HG02763 (cell line): ENCODE results near the gene KCNMA1.
"Not testable (repeated sequence)": the region's sequence is repeated elsewhere in the genome, so short reads cannot be mapped to it uniquely, and the experiment has no call there.

Experiments used
- ATAC-seq: cut with Tn5 transposase; IDR thresholded peaks from one replicate; pipeline ENCODE4 v1.9.1; 2021; ENCODE audit warnings: mild to moderate bottlenecking, moderate library complexity; ENCODE audit not compliant: unreplicated experiment

The KCNMA1 gene

DNA sequence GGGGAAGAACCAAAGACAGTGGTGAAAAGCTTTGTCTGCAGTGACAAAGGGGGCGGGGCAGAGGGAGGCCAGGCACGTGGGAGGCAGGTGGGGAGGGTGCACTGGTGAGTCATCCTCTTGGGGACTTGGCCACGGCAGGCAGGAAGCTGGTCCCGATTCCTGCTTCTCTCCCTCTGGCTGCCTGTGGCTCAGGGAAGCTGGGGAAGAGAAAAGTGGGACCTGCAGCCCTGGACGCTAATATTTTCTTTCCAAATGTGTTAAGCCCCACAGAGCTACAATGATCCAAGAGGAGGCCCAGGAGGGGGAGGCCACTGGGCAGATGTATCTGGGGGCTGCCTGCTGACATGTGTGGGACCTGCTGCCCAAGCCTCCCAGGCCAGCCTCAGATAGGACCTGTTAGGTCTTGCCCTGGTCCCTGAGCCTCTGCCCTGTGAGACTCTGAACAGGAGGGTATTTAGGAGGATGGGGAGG is 231.8 kb downstream of the KCNMA1 start:
- no peak for ATAC-seq

DNA sequence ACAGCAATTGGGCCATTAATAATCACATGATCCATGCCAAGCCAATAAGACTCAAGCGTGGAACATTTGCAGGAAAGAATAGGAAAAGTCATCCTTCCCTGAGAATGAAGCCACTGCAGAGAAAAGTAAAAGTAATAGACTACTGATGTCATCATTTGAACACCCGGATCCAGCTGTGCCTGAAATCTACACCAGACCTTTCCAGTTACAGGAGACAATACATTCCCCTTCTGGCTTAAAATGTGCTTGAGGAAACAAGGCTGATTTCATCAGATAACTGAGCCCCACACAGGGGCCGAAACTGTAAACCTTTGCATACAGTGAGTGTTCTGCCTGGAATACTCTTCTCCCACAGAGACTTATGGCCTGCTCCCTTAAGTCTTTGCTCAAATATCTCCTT is 232.8 kb downstream of the KCNMA1 start:
- ATAC-seq = no peak

DNA sequence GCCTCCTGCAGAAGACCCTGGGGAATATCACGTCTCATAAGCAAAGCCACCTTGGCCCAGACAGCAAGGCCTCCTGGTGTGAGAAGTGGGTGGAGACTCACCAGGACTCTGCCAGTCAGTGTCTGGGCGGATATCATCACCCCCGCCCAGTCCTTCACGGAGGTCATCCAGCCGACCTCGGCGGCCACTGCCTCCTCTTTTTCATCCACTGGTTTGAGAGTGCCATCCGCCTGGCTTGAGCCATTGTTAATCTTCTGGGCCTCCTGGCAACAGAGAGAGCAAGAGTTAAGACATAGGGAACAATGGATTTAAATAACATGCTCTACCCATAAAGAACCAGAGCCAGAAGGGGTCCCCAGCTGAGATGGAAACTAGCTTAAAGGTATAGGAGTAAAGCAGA is 233.8 kb downstream of the KCNMA1 start:
- ATAC-seq = no peak

DNA sequence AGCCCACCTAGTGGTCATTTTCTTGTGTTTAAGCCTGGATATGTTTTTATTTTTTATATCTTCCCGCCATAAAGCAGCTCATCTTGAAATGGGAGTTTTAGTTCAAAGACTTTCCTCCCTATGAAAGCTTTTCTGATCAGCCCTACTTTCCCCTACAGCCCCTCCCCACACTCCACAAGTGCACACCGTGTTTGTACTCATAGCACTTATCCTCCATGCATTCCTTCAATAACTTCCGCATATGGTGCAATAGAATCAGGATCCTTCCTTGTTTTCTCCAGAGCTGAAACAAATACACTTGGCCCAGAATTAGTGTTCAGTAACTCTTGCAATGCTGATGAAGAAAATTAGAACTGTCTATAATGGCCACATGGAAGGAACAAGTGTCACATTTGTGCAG is 235.9 kb downstream of the KCNMA1 start:
- no peak for ATAC-seq

DNA sequence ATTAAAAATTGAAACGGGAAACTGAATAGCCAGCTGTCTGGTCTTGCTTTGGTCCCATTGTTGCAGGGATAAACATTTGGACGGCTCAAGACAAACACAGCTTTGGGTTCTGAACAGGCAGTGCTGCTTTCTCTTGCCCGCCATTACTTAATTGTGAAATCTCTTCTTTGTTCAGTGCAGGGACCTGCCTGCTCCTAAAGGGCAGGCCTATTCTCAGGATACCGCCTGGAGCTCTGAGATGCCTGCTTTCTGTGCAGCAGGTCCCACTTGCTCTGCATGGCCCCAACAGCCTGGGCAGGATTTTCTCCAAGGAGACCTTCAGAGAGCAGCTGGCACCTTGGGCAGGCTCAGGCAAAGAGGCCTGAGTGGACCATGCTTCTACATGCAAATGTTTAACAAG is 237.6 kb downstream of the KCNMA1 start:
- ATAC-seq = no peak

DNA sequence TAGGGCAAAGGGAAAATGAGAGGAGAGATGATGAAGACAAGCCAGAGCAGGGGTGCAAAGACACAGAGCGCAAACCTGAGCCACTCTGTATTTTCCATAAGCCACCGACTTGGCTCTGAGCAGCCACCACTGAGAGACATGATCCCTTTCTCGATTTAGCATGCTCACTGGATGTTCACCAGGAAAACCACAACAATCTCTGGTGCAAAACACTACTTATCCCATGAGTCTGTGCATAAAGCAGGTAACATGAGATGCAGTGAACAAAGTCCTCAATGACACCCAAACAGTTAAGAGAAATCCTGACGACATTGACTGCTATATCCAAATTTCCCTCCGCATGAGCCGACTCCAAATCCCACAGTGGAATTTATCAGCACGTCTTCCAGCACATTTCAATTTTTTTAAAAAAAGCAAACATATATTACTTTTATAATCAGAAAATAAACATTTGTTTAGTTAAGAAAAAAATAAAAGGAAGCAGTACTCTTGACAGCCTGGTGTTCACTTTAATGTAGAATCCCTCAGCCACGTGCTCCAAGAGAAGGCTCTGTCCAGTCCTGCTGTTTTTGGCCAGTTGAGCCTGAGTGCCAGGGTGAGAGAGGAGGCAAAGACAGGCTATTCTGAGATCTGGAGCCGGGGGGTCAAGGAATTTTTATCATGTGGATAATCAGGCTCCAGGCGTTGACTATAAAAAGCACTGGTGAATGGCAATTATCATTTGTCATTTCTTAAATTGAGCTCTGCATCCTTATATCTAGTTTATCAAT is 238.4 kb downstream of the KCNMA1 start:
- ATAC-seq = no peak

DNA sequence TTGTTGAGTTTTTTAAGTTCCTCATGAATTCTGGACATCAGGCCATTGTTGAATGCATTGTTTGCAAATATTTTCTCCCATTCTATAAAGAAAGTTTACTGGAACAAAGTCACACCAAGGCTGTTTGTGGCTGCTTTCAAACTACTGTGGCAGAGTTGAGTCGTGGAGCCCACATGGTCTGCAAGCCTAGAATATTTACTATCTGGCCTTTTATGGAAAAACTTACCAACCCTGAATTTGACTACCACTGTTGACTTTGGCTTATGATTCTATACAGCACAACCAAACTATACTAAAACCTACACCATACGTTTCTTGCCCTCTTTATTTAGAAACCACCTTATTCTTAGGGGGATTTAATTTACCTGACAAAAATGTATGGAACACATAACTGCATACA is 239.1 kb downstream of the KCNMA1 start:
- no peak for ATAC-seq

DNA sequence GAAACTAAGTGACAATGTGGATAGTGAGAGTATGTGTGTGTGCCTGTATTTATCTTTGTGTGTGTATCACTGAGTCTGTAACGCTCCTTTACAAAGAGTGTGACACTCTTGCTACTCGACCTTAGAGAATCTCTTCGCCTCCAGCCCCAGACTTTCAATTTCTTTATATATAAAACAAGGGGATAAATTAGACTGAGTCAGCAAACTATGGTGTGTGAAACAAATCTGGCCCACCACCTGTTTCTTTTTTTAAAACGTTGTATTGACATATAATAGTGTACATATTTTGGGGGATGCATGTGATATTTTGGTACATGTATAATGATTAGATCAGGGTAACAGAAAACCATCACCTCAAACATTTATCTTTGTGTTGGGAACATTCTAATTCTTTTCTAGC is 240.5 kb downstream of the KCNMA1 start:
- no peak for ATAC-seq

DNA sequence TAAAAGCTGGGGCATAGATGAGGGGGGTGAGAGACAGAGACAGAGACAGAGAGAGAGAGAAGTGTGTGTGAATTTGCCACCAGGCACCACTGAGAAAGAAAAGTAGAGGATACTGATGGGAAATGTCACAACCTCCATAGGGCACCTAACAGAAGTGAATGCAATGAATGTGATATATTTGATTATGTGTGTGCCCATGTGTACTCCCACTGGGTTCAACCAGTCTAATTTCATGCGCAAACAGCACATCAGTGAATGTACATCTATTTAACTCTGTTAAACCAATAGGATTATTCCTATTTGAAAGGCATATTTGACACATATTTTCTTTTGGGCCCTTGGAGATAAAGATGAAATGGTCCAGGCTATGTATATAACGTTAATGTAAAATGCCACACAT is 241.3 kb downstream of the KCNMA1 start:
- ATAC-seq = no peak

DNA sequence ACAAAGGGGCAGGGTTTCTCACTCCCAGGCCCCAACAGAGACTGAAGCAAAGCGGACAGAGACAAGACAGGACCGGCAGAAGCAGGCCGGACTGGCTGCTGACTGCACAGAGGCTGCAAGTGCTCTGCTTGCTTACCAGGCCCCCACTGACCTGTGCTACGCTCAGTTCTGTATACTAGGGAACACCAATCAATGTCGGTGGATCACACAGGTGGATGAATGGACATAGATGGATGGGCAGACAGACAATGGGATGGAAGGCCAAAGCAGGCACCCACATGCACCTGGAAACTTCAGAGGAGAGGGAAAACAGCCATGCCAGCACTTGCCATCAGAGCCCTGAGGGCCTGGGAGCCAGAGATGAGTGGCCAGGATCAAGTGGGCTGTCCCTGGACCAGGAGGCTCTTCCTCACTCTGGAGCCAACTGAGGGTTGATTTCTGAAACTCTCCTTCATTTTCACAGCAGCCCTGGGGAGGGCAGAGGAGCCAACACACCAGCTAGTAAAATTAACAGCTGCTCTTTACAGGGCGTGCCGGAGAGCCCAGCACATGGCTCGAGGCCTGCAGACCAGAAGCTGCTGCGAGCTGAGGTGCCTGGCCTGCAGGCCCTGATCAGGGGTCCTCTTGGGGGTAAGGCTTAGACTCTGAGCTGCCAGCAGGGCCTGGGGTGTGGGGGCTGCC is 243.6 kb downstream of the KCNMA1 start:
- ATAC-seq = no peak

DNA sequence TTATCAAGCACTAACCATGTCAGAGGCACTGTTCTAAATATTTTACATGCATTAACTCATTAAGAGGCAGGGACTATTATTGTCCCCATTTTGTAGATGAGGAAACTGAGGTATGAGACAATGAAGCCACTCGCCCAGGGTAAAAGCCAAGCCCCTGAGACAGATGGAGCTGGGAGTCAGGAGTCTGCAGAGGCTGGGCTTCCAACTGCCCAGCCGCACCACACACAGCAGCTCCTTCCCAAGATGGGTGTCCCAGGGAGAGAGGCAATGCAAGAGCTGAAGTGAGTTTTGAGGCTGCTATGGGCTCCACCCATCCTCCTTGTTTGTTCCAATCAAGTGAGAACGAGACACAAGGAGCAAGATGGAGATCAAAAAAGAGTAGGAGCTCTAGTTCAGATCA is 244.2 kb downstream of the KCNMA1 start:
- no peak for ATAC-seq

DNA sequence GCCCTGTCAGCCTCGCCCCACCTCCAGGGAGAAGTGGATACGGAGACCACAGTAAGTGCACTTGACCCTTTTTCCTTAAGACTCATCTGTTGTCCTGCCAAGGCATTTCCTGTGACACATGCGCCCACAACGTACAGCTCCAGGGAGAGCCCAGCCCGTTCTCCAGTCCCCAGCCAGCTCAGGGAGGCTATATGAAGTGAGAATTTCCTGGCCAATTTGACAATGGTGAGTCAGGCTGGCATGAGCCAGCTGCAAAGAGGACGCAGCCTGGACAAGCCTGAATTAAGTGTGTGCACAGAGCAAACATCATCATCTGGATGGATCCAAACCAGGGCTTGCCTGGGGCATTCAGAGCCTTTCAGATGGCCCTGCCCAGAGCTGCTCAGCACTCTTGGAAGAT is 244.8 kb downstream of the KCNMA1 start:
- no peak for ATAC-seq

DNA sequence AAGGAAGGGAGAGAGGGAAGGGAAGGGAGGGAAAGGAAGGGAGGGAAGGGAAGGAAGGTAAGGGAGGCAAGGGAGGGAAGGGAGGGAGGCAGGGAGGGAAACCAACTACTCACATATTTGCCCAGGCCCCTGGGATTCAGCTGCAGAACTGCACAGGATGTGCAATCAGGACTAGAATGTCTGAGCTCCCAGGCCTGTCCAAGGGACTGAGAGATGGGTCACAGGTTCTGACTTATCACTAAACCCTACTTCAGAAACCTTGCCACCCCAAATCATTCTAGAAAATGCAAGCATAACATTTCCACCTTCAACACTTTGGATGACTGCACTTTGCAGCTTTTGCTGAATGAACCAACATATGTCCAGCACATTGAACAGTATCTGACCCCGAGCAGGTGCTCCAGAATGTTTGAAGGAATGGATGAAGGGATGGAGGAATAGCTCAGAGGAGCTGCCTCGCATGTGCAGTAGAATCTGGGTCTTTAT is 245.3 kb downstream of the KCNMA1 start:
- no peak for ATAC-seq

DNA sequence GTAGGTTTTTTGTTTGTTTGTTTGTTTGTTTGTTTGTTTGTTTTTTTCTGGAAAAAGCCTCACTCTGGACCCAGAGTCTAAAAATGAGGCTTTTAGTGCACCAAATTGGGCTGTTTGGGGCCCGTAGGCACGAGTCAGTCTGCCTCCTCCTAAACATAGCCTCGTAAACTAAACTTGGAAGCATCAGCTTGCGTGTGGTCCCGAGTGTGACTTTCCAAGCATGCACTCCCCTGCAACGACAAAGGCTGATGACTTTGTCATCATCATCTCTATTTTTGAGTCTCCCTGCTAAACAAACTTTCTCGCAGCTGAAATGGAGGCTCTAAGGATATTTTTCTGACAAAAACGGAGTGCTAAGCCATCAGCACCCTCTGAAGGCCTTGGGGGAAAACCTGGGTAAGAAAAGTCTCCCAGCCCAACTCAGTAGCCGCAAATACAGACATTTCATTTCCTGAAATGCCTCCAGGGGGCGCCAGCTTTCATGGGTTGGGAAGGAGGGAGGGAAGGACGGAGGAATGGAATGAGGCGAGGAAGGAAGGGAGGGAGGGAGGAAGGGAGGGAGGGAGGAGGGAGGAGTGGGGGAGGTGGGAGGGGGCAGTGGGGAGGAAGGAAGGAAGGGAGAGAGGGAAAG is 245.9 kb downstream of the KCNMA1 start:
- no peak for ATAC-seq

DNA sequence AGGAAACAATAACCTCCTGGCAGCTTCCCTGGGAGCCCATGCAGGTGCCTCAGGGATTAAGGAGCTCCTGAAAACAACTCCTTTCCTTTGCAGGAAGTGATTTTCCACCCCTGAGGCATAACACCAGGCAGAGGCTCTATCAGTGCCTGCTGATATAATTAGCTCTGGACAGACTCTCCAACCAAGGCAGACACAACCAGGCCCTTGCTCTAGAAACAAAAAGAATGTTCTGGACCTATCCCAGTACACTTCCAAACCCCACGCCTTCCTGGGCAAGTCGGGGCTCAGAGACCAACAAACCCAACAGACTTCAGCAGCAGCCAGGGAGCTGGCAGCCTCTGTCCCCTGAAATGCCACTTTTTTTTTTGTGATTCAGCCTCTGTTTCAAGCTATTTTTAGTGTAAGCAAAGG is 247.1 kb downstream of the KCNMA1 start:
- no peak for ATAC-seq

DNA sequence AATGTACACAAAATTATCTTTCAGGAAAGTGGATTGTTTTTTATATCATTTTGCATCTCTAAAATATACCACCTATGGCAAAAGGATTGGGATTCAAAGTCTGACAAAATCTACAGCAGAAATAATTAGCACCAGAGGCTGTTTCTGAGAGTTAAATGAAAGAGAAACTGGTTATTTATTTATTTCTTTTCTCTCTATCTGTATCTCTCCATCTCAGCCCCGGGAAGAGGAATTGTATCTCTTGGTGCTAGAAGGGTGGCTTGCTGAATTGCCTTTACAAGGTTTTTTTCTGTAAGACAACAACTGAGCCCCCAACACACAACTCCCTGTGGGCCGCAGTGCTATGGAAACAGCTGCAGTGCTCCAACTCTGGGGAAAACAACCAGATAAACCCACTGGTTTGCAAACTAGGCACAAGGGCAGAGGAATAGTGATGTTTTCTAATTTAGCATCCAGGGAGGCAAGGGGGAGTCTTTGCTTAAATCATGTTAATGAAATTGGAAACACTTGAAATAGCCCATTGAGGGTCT is 249.0 kb downstream of the KCNMA1 start:
- ATAC-seq = no peak

DNA sequence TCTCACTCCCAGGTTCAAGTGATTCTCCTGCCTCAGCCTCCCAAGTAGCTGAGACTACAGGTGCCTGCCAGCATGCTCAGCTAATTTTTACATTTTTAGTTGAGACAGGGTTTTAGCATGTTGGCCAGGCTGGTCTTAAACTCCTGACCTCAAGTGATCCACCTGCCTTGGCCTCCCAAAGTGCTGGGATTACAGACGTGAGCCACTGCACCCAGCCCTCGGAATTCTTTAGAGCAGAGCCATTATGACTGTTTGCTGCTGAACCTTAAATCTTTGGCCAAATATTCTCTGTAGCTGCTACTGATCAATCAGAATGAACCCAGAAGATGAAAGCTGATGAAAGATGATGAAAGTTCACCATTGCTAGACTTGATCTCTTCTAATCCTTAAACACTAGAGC is 249.9 kb downstream of the KCNMA1 start:
- not testable (repeated sequence) for ATAC-seq

DNA sequence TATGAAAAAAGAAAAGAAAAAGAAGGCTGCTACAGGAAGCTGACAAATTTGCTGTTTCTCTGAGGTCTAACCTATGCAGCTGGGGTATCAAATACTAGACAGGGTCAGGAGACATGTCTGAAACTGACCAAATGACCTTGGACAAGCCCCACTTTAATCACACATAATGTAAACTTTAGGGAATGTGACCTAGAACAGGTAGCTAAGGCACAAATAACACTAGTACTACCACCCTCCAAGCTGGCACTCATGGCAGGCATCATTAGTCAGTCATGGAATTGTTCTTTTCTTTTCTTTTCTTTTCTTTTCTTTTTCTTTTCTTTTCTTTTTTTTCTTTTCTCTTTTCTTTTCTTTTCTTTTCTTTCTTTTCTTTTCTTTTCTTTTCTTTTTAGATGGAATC is 250.4 kb downstream of the KCNMA1 start:
- ATAC-seq = no peak

DNA sequence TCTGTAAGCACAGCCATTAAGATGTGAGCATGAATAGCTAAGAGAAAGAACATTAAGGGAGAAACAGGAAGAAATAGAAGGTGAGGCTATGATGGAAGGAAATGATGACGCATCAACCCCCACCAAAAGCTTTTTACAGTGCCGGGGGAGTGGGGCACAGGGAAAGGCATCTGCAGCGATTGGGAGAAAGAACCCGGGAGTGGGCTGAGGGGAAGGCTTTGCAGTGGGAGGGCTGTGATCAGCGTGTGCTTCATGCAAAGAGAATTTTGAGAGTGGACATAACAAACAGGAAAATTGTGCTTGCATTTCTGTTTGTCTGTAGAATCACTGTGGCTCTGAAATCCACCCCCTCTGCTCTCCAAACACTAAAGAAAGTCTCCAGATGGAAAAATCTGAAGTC is 250.8 kb downstream of the KCNMA1 start:
- ATAC-seq = no peak

DNA sequence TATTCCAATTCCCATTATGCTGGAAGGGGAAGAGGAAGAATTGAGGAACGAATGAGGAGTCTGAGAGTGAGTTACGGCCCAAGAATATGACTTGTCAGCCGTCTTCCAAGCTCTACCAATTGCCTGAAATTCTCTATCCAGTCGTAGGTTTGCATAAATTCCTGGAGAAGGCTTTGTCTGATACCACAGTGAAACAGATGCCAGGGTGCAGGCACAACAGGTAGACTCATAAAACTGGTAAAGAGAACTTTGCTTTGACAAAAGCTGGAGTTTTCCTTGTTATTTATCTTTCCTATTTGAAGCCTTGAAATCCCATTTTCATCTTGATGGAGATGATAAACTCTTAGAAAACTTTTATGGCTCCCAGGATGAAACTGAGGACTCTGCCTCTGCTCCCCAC is 251.2 kb downstream of the KCNMA1 start:
- ATAC-seq = no peak

DNA sequence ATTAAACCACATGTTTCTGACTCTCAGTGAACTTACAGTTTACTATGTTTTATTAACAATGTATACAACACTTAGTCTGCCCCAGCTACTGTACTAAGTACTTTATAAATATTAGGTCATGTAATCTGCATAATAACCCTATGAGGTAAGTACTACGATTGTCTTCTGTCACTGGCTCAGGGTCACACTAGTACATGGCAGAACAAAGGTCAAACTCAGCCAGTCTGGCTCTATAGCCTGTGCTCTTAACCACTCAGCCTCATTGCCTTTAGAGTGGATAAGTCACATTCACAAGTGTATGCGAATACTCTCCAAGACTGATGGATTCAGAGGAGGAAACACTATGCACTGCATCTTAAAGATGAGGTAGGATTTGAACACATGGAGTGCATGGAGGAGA is 252.3 kb downstream of the KCNMA1 start:
- no peak for ATAC-seq
